LNCaP clone FGC (cell line): ENCODE results near the gene REXO4.

Experiments
- DNase-seq: peaks from one replicate; pipeline ENCODE4 v3.0.0-alpha.2; 2011; ENCODE audit warnings: low read depth
- H3K4me3 ChIP-seq: 2 replicates; pipeline ENCODE4 v1.5.1; 2011; ENCODE audit warnings: mild to moderate bottlenecking, low read depth, low read length, control low read depth
- TF ChIP-seq, protein P1 (sequence below): IDR thresholded peaks from 2 replicates; pipeline ENCODE4 v1.5.1; 2012; ENCODE audit warnings: mild to moderate bottlenecking; ENCODE audit not compliant: control insufficient read depth, insufficient read depth; ENCODE audit errors: extremely low read depth

REXO4 gene

DNA sequence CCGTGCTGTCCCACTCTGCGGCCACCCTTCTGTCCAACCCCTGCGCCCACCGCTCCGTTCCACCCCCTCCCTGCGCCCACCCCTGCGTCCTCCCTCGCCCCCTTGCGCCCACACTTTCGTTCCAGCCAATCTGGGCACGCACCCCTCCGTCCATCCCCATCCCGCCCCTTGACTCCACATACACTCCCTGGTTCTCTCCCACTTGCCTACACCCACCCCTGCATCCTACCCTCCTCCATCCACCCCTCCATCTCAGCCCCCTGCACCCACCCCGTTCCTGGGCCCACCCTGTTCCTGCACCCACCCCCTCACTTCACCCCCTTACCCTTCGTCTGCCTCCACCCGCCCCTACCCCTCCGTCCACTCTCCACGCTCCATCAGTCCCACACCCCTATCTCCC lies 11.4 kb upstream of the REXO4 start:
- TF ChIP-seq, protein P1, sequence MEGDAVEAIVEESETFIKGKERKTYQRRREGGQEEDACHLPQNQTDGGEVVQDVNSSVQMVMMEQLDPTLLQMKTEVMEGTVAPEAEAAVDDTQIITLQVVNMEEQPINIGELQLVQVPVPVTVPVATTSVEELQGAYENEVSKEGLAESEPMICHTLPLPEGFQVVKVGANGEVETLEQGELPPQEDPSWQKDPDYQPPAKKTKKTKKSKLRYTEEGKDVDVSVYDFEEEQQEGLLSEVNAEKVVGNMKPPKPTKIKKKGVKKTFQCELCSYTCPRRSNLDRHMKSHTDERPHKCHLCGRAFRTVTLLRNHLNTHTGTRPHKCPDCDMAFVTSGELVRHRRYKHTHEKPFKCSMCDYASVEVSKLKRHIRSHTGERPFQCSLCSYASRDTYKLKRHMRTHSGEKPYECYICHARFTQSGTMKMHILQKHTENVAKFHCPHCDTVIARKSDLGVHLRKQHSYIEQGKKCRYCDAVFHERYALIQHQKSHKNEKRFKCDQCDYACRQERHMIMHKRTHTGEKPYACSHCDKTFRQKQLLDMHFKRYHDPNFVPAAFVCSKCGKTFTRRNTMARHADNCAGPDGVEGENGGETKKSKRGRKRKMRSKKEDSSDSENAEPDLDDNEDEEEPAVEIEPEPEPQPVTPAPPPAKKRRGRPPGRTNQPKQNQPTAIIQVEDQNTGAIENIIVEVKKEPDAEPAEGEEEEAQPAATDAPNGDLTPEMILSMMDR = no peak
- no peak for DNase-seq
- H3K4me3 ChIP-seq = no peak overlapping the region

GRCh38 chr9:133428617-133429101 lies 10.8 kb upstream of the REXO4 start:
- no peak overlapping the region for H3K4me3 ChIP-seq
- no peak for DNase-seq
- TF ChIP-seq, protein P1 = no peak

- H3K4me3 ChIP-seq = no peak overlapping the region
Observed at GRCh38 chr9:133427658-133428348, 10.0 kb upstream of the REXO4 start.

GRCh38 chr9:133426011-133426410 lies 8.2 kb upstream of the REXO4 start:
- no peak for DNase-seq
- H3K4me3 ChIP-seq = no peak overlapping the region
- TF ChIP-seq, protein P1 = no peak

More at GRCh38 chr9:133427658-133428348, 10.0 kb upstream of the REXO4 start:
- TF ChIP-seq, protein P1 = no peak
- DNase-seq = no peak

GRCh38 chr9:133425049-133425632 lies 7.3 kb upstream of the REXO4 start:
- TF ChIP-seq, protein P1 = no peak
- DNase-seq = no peak
- no peak overlapping the region for H3K4me3 ChIP-seq

- TF ChIP-seq, protein P1 = no peak
- no peak for DNase-seq
- H3K4me3 ChIP-seq = no peak overlapping the region
Observed at GRCh38 chr9:133424187-133424586, 6.4 kb upstream of the REXO4 start.
